Esophagus muscularis mucosa (tissue), 4 donors: ENCODE data around the gene SND1. TPM values are rescaled to one million over a fixed set of nuclear protein-coding genes. Genes with fewer than 3 reads are reported as not detected.

Source experiments
- DNase-seq: peaks from one replicate; pipeline ENCODE4 v3.0.0-alpha.2; 2017; ENCODE audit errors: extremely low spot score
- H3K27ac ChIP-seq, 4 donors: fragments of 200-600 bp; sonication (generic); replicated peaks in 1 of 4; 1 replicate in 3 of 4; 2 replicates in 1 of 4; pipeline ENCODE4 v1.5.1; 2016 to 2019; ENCODE audit warnings: mild to moderate bottlenecking in 1 of 4
- H3K27me3 ChIP-seq, 4 donors: fragments of 200-600 bp; sonication (generic); one replicate each; pipeline versions ENCODE4 v1.5.1 to v1.6.0; 2016 to 2019
- H3K36me3 ChIP-seq, 4 donors: fragments of 200-600 bp; sonication (generic); one replicate each; pipeline ENCODE4 v1.5.1; 2016 to 2019
- H3K4me1 ChIP-seq, 4 donors: fragments of 200-600 bp; sonication (generic); one replicate each; pipeline ENCODE4 v1.5.1; 2016 to 2019
- H3K4me3 ChIP-seq, 4 donors: fragments of 200-600 bp; sonication (generic); 1 replicate in 2 of 4; 2 replicates in 2 of 4; pipeline ENCODE4 v1.5.1; 2016 to 2019; ENCODE audit warnings: mild to moderate bottlenecking in 4 of 4, moderate library complexity in 1 of 4
- H3K9me3 ChIP-seq, 4 donors: fragments of 200-600 bp; sonication (generic); 1 replicate in 3 of 4; 2 replicates in 1 of 4; pipeline ENCODE4 v1.5.1; 2016 to 2019
- CTCF ChIP-seq, 3 experiments: fragments of 200-600 bp in 2 of 3; fragments of 450-650 bp in 1 of 3; sonication (generic) in 2 of 3; IDR thresholded peaks; one replicate each; pipeline ENCODE4 v1.5.1; 2017 to 2019; ENCODE audit warnings: antibody characterized with exemption in 3 of 3, mild to moderate bottlenecking in 2 of 3, moderate library complexity in 1 of 3
- EP300 ChIP-seq: sonication (generic); formaldehyde crosslinking; IDR thresholded peaks from one replicate; pipeline ENCODE4 v1.6.1; 2017; ENCODE audit warnings: antibody characterized with exemption
- POLR2A ChIP-seq: fragments of 450-650 bp; IDR thresholded peaks from one replicate; pipeline ENCODE4 v1.6.1; 2017; ENCODE audit warnings: antibody characterized with exemption, moderate library complexity, mild to moderate bottlenecking, low read depth
- POLR2AphosphoS5 ChIP-seq, 2 donors: sonication (generic); formaldehyde crosslinking; IDR thresholded peaks; one replicate each; pipeline ENCODE4 v1.6.1; 2017; ENCODE audit warnings: antibody characterized with exemption in 2 of 2
- WGBS: methylation state at CpG from one replicate; pipeline ENCODE4 v1.1.5; 2018; 5-methylcytosine and 5-hydroxymethylcytosine counted together
- intact Hi-C: fragments of 100-400 bp; cut with DNase I; formaldehyde crosslinking; loops from one replicate; pipeline ENCODE4 v1.15.1; 2023
- total RNA-seq, 4 donors: library from RNA; depleted of rRNA; stranded (reverse); fragments of >200 nt; gene quantifications; one replicate each; pipeline versions ENCODE4 v1.1.0 to v1.2.1, GENCODE V29; 2016

SND1 gene
- total RNA-seq, 4 donors from 2014 or later = 71.4 to 91.2 (median 81.3) TPM

- Histone ChIP-seq H3K27me3 (no peaks in the 10 kb centered on the region), H3K4me3 (no peak overlapping the region), H3K4me1 (peaks cover 15 to 29% (median 23%) of the 10 kb centered on the region in 4 donors), H3K36me3 (peaks cover 0 to 6% (median 0%) of the 10 kb centered on the region in 4 donors), H3K9me3 (no peaks in the 10 kb centered on the region), H3K27ac (peak overlapping the region; percentile 21 to 55 (median 44))
- intact Hi-C loops = no loop called here
- WGBS = 23% methylated on average over 1 of the region's 1 CpG
- TF ChIP-seq EP300 (no peak), POLR2A (no peak), POLR2AphosphoS5 (IDR thresholded peaks at IDR 0.05) (no peak), CTCF (IDR thresholded peaks at IDR 0.05) (no peak)
- DNase-seq = no peak
Observed at GRCh38 chr7:127845522-127846214, 193.7 kb downstream of the SND1 start.

- intact Hi-C loops = no loop called here
- TF ChIP-seq POLR2A (no peak), EP300 (no peak), CTCF (IDR thresholded peaks at IDR 0.05) (no peak)
- 96% methylated on average over 3 of the region's 3 CpGs for WGBS
Observed at GRCh38 chr7:127847641-127848040, 195.6 kb downstream of the SND1 start.

GRCh38 chr7:127848241-127848640 is 196.2 kb downstream of the SND1 start:
- H3K27ac ChIP-seq = no peak overlapping the region
- H3K27me3 ChIP-seq = no peaks in the 10 kb centered on the region
- H3K36me3 ChIP-seq = peaks cover 0 to 6% (median 0%) of the 10 kb centered on the region in 4 donors
- no peaks in the 10 kb centered on the region for H3K9me3 ChIP-seq
- WGBS = 98% methylated on average over 2 of the region's 2 CpGs
- TF ChIP-seq EP300 = no peak
- TF ChIP-seq CTCF (IDR thresholded peaks at IDR 0.05) = no peak
- TF ChIP-seq POLR2A = no peak
- TF ChIP-seq POLR2AphosphoS5 (IDR thresholded peaks at IDR 0.05) = no peak
- intact Hi-C loops = no loop called here
- H3K4me3 ChIP-seq = no peak overlapping the region
- H3K4me1 ChIP-seq = peaks cover 15 to 33% (median 28%) of the 10 kb centered on the region in 4 donors
- DNase-seq = no peak

More at GRCh38 chr7:127847641-127848040, 195.6 kb downstream of the SND1 start:
- Histone ChIP-seq H3K9me3 (no peaks in the 10 kb centered on the region), H3K4me3 (no peak overlapping the region), H3K27ac (no peak overlapping the region), H3K4me1 (peaks cover 15 to 33% (median 28%) of the 10 kb centered on the region in 4 donors), H3K36me3 (peaks cover 0 to 6% (median 0%) of the 10 kb centered on the region in 4 donors), H3K27me3 (no peaks in the 10 kb centered on the region)
- no peak for DNase-seq

GRCh38 chr7:127850195-127850594 is 198.2 kb downstream of the SND1 start:
- intact Hi-C loops = no loop called here
- Histone ChIP-seq H3K4me3 (no peak overlapping the region), H3K4me1 (peaks cover 4 to 19% (median 15%) of the 10 kb centered on the region in 4 donors), H3K9me3 (no peaks in the 10 kb centered on the region), H3K27ac (no peak overlapping the region), H3K27me3 (no peaks in the 10 kb centered on the region), H3K36me3 (peaks cover 0 to 6% (median 0%) of the 10 kb centered on the region in 4 donors)
- TF ChIP-seq POLR2AphosphoS5 (IDR thresholded peaks at IDR 0.05) = no peak
- no peak for TF ChIP-seq CTCF (IDR thresholded peaks at IDR 0.05)
- TF ChIP-seq EP300 = no peak
- no peak for TF ChIP-seq POLR2A
- DNase-seq = no peak
- WGBS = 92% methylated on average over 3 of the region's 3 CpGs
